GM12878 (cell line): Measurements from ENCODE around the gene GUCY1A2. TPM values are rescaled to one million over a fixed set of nuclear protein-coding genes. Genes with fewer than 3 reads are reported as not detected.

Experiments
- ATAC-seq: fragments of 200-7000 bp; cut with Tn5 transposase; 3 replicates; pipeline ENCODE4 v1.9.1; 2020; ENCODE audit warnings: mild to moderate bottlenecking, moderate library complexity
- BruUV-seq: library from RNA; stranded (reverse); fragments of 400-500 nt; replicated peaks from 2 replicates; lab custom pipeline; 2021; lab: Mats Ljungman, UMichigan
- CTCF ChIA-PET: fragments of 300-600 bp; sonication (Branson Sonifier 250); formaldehyde crosslinking; extraction: SDS; loops from one replicate; lab custom pipeline; 2021; ENCODE audit warnings: inconsistent platforms; lab: Yijun Ruan, JAX
- POLR2A ChIA-PET: fragments of 350-600 bp; formaldehyde crosslinking; extraction: SDS; loops from one replicate; lab custom pipeline; 2021; ENCODE audit warnings: inconsistent platforms; lab: Charles Lee
- RAD21 ChIA-PET: fragments of 300-600 bp; sonication (Branson Sonifier 250); formaldehyde crosslinking; loops from one replicate; lab custom pipeline; 2023; ENCODE audit warnings: antibody characterized with exemption; ENCODE audit not compliant: unreplicated experiment; lab: Charles Lee
- SMC1A ChIA-PET: fragments of 300-600 bp; sonication (Branson Sonifier 250); formaldehyde crosslinking; loops from one replicate; lab custom pipeline; 2023; ENCODE audit not compliant: unreplicated experiment, uncharacterized antibody; lab: Charles Lee
- DNase-seq: peaks from one replicate; pipeline ENCODE4 v3.0.0-alpha.2; 2011; ENCODE audit warnings: low read depth, low spot score
- FAIRE-seq: peaks from 3 replicates; lab custom pipeline; 2011; peaks lifted over from hg19 to GRCh38; lab: Jason Lieb, UNC
- H2AFZ ChIP-seq: 2 replicates; pipeline ENCODE4 v1.6.0; 2011; ENCODE audit warnings: low read depth, low read length, control low read depth; ENCODE audit not compliant: control insufficient read depth
- H3K27ac ChIP-seq: 2 replicates; pipeline ENCODE4 v1.5.1; 2011; ENCODE audit warnings: control low read depth; ENCODE audit not compliant: control insufficient read depth, insufficient read depth
- H3K27me3 ChIP-seq, 2 experiments: replicated peaks in 1 of 2; 2 replicates each; pipeline versions ENCODE4 v1.6.0 to v1.6.1; 2011; ENCODE audit warnings: low read length in 1 of 2; ENCODE audit not compliant: control insufficient read depth in 2 of 2, insufficient read depth in 2 of 2
- H3K36me3 ChIP-seq, 2 experiments: 2 replicates each; pipeline ENCODE4 v1.5.1; 2011; ENCODE audit warnings: low read length in 1 of 2; ENCODE audit not compliant: control insufficient read depth in 2 of 2, insufficient read depth in 2 of 2
- H3K4me1 ChIP-seq: 2 replicates; pipeline ENCODE4 v1.6.1; 2011; ENCODE audit warnings: mild to moderate bottlenecking, low read length, moderate library complexity, mixed read lengths; ENCODE audit not compliant: control insufficient read depth, insufficient read depth
- H3K4me2 ChIP-seq: 2 replicates; pipeline ENCODE4 v1.6.0; 2011; ENCODE audit warnings: control low read depth; ENCODE audit not compliant: control insufficient read depth, insufficient read depth
- H3K4me3 ChIP-seq: fragments of 200-600 bp; sonication (generic); 2 replicates; pipeline ENCODE4 v1.5.1; 2016
- H3K79me2 ChIP-seq: 2 replicates; pipeline ENCODE4 v1.6.0; 2011; ENCODE audit warnings: low read length; ENCODE audit not compliant: control insufficient read depth, insufficient read depth
- H3K9ac ChIP-seq: 2 replicates; pipeline ENCODE4 v1.8.0; 2011; ENCODE audit warnings: low read length, control low read depth, mixed read lengths; ENCODE audit not compliant: control insufficient read depth, insufficient read depth
- H3K9me3 ChIP-seq: replicated peaks from 3 replicates; pipeline ENCODE4 v1.5.1; 2011; ENCODE audit warnings: mild to moderate bottlenecking, low read length; ENCODE audit not compliant: control insufficient read depth, insufficient read depth
- H4K20me1 ChIP-seq: 2 replicates; pipeline ENCODE4 v1.6.0; 2011; ENCODE audit not compliant: control insufficient read depth, insufficient read depth
- BHLHE40 ChIP-seq, 2 experiments: fragments of 450-650 bp in 1 of 2; IDR thresholded peaks; 2 replicates each; pipeline ENCODE4 v1.6.1; 2011 to 2017; ENCODE audit warnings: low read depth in 2 of 2, borderline replicate concordance in 1 of 2, improper control_type of control experiment in 1 of 2, low read length in 1 of 2, mild to moderate bottlenecking in 1 of 2
- BMI1 ChIP-seq: fragments of 450-650 bp; IDR thresholded peaks from 2 replicates; pipeline ENCODE4 v1.6.1; 2016; ENCODE audit warnings: mild to moderate bottlenecking, moderate library complexity, borderline replicate concordance
- CBFB ChIP-seq: IDR thresholded peaks from 2 replicates; pipeline ENCODE4 v1.6.1; 2016; ENCODE audit warnings: antibody characterized with exemption, low read depth
- EED ChIP-seq: sonication (generic); IDR thresholded peaks from 2 replicates; pipeline ENCODE4 v1.6.1; 2016; ENCODE audit warnings: antibody characterized with exemption, low read depth
- ETV6 ChIP-seq, 2 experiments: fragments of 450-650 bp in 1 of 2; IDR thresholded peaks in 1 of 2; conservative IDR thresholded peaks in 1 of 2; 2 replicates each; pipeline ENCODE4 v1.6.1; 2014; ENCODE audit warnings: antibody characterized with exemption in 1 of 2, borderline replicate concordance in 1 of 2, low read depth in 1 of 2, mild to moderate bottlenecking in 1 of 2, moderate library complexity in 1 of 2
- FOXM1 ChIP-seq: IDR thresholded peaks from 2 replicates; pipeline ENCODE4 v1.6.1; 2012; ENCODE audit warnings: low read depth, mild to moderate bottlenecking, inconsistent platforms, low read length, moderate library complexity
- GATAD2B ChIP-seq: fragments of 450-650 bp; conservative IDR thresholded peaks from 2 replicates; pipeline ENCODE4 v1.6.1; 2017; ENCODE audit warnings: low read depth, mild to moderate bottlenecking, moderate library complexity
- HDAC6 ChIP-seq: fragments of 200-600 bp; sonication (generic); IDR thresholded peaks from one replicate; pipeline ENCODE4 v1.8.0; 2017; ENCODE audit warnings: antibody characterized with exemption; ENCODE audit not compliant: unreplicated experiment
- HSF1 ChIP-seq: fragments of 150-350 bp; IDR thresholded peaks from 2 replicates; pipeline ENCODE4 v1.6.1; 2014; ENCODE audit warnings: mild to moderate bottlenecking, low read depth, low read length
- IRF3 ChIP-seq: fragments of 450-650 bp; IDR thresholded peaks from 2 replicates; pipeline ENCODE4 v1.6.1; 2014; ENCODE audit warnings: mild to moderate bottlenecking
- IRF5 ChIP-seq: fragments of 450-650 bp; IDR thresholded peaks from 2 replicates; pipeline ENCODE4 v1.6.1; 2017; ENCODE audit warnings: borderline replicate concordance
- MTA3 ChIP-seq: IDR thresholded peaks from 2 replicates; pipeline ENCODE4 v1.6.1; 2012; ENCODE audit warnings: low read length, inconsistent platforms, borderline replicate concordance
- PKNOX1 ChIP-seq: fragments of 450-650 bp; IDR thresholded peaks from 2 replicates; pipeline ENCODE4 v1.6.1; 2016; ENCODE audit warnings: mild to moderate bottlenecking
- PML ChIP-seq: IDR thresholded peaks from 2 replicates; pipeline ENCODE4 v1.6.1; 2012; ENCODE audit warnings: low read length, inconsistent platforms
- POLR2AphosphoS2 ChIP-seq: IDR thresholded peaks from 2 replicates; pipeline ENCODE4 v1.6.1; 2011; ENCODE audit warnings: low read depth, mild to moderate bottlenecking, low read length, improper control_type of control experiment, moderate library complexity
- POLR2AphosphoS5 ChIP-seq: IDR thresholded peaks from 2 replicates; pipeline ENCODE4 v1.6.1; 2011; ENCODE audit warnings: mild to moderate bottlenecking, low read length, inconsistent platforms
- YBX1 ChIP-seq: fragments of 450-650 bp; IDR thresholded peaks from 2 replicates; pipeline ENCODE4 v1.6.1; 2016; ENCODE audit warnings: antibody characterized with exemption
- ZNF384 ChIP-seq: IDR thresholded peaks from 2 replicates; pipeline ENCODE4 v1.6.1; 2012; ENCODE audit warnings: low read depth, mild to moderate bottlenecking, low read length, improper control_type of control experiment, borderline replicate concordance
- WGBS: methylation state at CpG from one replicate; pipeline ENCODE4 v1.1.6; 2016; ENCODE audit warnings: low lambda C conversion rate; ENCODE audit not compliant: insufficient replicate concordance, insufficient coverage; ENCODE audit errors: missing lambda C conversion rate; 5-methylcytosine and 5-hydroxymethylcytosine counted together
- in situ Hi-C: fragments of 300-500 bp; cut with MboI; formaldehyde crosslinking; loops from 9 replicates; pipeline ENCODE4 v1.14.3; 2018; ENCODE audit warnings: mixed read lengths
- intact Hi-C: fragments of 100-400 bp; cut with micrococcal nuclease; formaldehyde crosslinking; loops from one replicate; pipeline ENCODE4 v1.14.2; 2022; ENCODE audit not compliant: unreplicated experiment
- polyA plus RNA-seq, 11 experiments: library from polyadenylated mRNA; depleted of rRNA in 4 of 11; unstranded in 6 of 11; stranded (reverse) in 5 of 11; fragments of >200 nt; fragmentation: Nextera tagmentation in 4 of 11; fragmentation: Illumina TruSeq in 1 of 11; extraction: Ambion mirVana in 4 of 11; extraction: Trizol in 1 of 11; gene quantifications; 1 replicate in 1 of 11; 2 replicates in 10 of 11; pipeline versions ENCODE4 v1.2.1 to v1.2.3, GENCODE V29; 2011 to 2016; ENCODE audit warnings: inconsistent platforms in 2 of 11, missing spikeins in 2 of 11, low read depth in 1 of 11
- total RNA-seq, 4 experiments: library from RNA; depleted of rRNA in 3 of 4; stranded (reverse); fragments of >200 nt in 3 of 4; fragmentation: Illumina TruSeq in 1 of 4; extraction: Trizol in 1 of 4; gene quantifications; 2 replicates each; pipeline versions ENCODE4 v1.2.1 to v1.2.3, GENCODE V29; 2013 to 2021

GUCY1A2 gene
- total and polyA plus RNA-seq, 10 of the 15 experiments (the other 5 are each of a cell fraction or from before 2014, with no cell fraction given): under 0.01 to 0.03 (median under 0.01) TPM; not detected in 4

- ChIA-PET SMC1A (interaction anchor here (0.7 to 1.7 kb wide), 3 partner anchors 13 to 58 kb away, joined by 3 to 6 read pairs (median 3); no protein-coding TSS in a partner anchor), RAD21 (no interaction called here), POLR2A (no interaction called here), CTCF (interaction anchor here (1.1 kb wide), 1 partner anchor 323 kb away, joined by 3 read pairs; no protein-coding TSS in a partner anchor)
- no peak overlapping the region for H3K4me3 ChIP-seq
- in situ Hi-C loops (loop anchor here (10.0 to 25.0 kb wide), 2 partner anchors 881 to 959 kb away; no protein-coding TSS in a partner anchor), intact Hi-C loops (loop anchor here (5.0 to 10.0 kb wide), 3 partner anchors 391 to 966 kb away; partner anchors contain the start of genes AASDHPPT and KBTBD3)
- 25% methylated on average over 4 of the region's 4 CpGs for WGBS
- no peaks in the 10 kb centered on the region for H4K20me1 ChIP-seq
- peaks cover 9% of the 10 kb centered on the region for H3K4me1 ChIP-seq
- FAIRE-seq: no peak
- BruUV-seq: no TSS peak
- no peak overlapping the region for H3K4me2 ChIP-seq
- H3K27ac ChIP-seq: no peak overlapping the region; the same call in 1 of the 2 replicates
- H3K79me2 ChIP-seq: no peaks in the 10 kb centered on the region
- no peak overlapping the region for H2AFZ ChIP-seq
- no peaks in the 10 kb centered on the region for H3K36me3 ChIP-seq
- DNase-seq: peak; percentile 71
- no peak overlapping the region for H3K9ac ChIP-seq
- no peaks in the 10 kb centered on the region for H3K27me3 ChIP-seq
- no peaks in the 10 kb centered on the region; the same call in 1 of the 3 replicates for H3K9me3 ChIP-seq
- peak; percentile 92 for ATAC-seq
- TF ChIP-seq POLR2AphosphoS2 (no peak), GATAD2B (peak; percentile 38; the same call in 1 of the 2 replicates), BMI1 (peak; percentile 63), PML (peak; percentile 95), MTA3 (peak; percentile 93), HSF1 (no peak), BHLHE40 (IDR thresholded peaks at IDR 0.05; ENCODE audit: borderline replicate concordance in 1 of 2, low read depth in 2 of 2, low read length in 1 of 2) (peak in 1 of 2 experiments; percentile 57; a peak in 1 of 4 replicates), EED (peak; percentile 95), HDAC6 (no peak), IRF3 (no peak), IRF5 (no peak), PKNOX1 (peak; percentile 72), FOXM1 (peak; percentile 100), CBFB (peak; percentile 96), ETV6 (conservative IDR thresholded peaks at IDR 0.05 in 1 of 2, IDR thresholded peaks at IDR 0.05 in 1 of 2; ENCODE audit: borderline replicate concordance in 1 of 2, low read depth in 1 of 2) (peak in 1 of 2 experiments; percentile 65; a peak in 1 of 4 replicates), POLR2AphosphoS5 (no peak), YBX1 (no peak), ZNF384 (0 out of 2 replicates have a peak, but pooled peaks have one; percentile 13)
These were observed 25.1 kb upstream of the GUCY1A2 start for GRCh38 chr11:107043242-107044006.
